ENCODE measurements around the gene DNAJC5. TPM values are rescaled to one million over a fixed set of nuclear protein-coding genes. Genes with fewer than 3 reads are reported as not detected.
"Not testable (repeated sequence)": the region's sequence is repeated elsewhere in the genome, so short reads cannot be mapped to it uniquely, and the experiment has no call there.

Gene DNAJC5
- total and polyA plus RNA-seq, 2 experiments from 2014 or later, result 22.4 to 68.0 TPM

DNA sequence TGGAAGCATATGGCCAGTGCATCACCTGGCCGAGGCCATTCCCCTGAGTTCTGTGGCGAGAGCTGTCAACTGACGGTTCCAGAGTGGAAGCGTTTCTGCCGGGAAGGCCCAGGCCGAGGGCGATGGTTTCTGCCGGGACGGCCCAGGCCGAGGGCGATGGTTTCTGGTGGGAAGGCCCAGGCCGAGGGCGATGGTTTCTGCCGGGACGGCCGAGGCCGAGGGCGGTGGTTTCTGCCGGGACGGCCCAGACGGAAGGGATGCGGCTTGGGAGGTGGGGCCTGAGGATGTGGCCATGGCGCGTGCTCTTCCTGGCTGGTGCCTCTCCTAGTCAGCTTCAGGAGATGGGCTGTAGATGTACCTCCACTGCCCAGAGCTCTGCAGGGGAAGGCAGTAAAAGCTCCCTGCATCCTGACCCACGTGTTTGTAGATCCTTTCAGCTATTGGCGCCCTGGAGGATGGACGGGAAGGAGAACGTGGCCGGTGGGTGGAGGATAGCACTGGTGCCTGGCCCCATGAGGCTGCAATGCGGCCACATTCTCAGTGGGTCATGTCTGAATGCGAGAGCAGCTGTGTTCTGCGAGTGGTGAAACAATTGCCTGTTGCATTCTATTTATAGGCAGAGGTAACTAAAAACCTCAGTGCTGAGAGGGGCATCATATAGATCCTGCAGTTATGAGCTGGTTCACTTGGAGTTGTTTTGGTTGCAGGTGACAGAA lies 17.0 kb upstream of the DNAJC5 start:
- Histone ChIP-seq H3K4me1 (ENCODE audit: insufficient read depth) (peaks cover 9% of the 10 kb centered on the region), H3K27me3 (replicated peaks; ENCODE audit: insufficient read depth) (no peaks in the 10 kb centered on the region), H3K79me2 (ENCODE audit: insufficient read depth) (peaks cover 89% of the 10 kb centered on the region), H4K20me1 (ENCODE audit: insufficient read depth) (peaks cover 2% of the 10 kb centered on the region; the same call in 1 of the 2 replicates), H3K36me3 (ENCODE audit: low read depth) (peaks cover 29% of the 10 kb centered on the region), H3K4me2 (ENCODE audit: unreplicated experiment) (no peak overlapping the region), H3K27ac (no peak overlapping the region), H3K9ac (no peak overlapping the region), H3K9me2 (ENCODE audit: insufficient read depth) (no peaks in the 10 kb centered on the region), H3K9me3 (ENCODE audit: low read depth) (no peaks in the 10 kb centered on the region), H3F3A (ENCODE audit: insufficient read depth) (peaks cover 3% of the 10 kb centered on the region), H3K4me3 (no peak overlapping the region), H2AFZ (no peak overlapping the region)
- 89 to 96% methylated on average over 24 to 32 of the region's 32 CpGs for WGBS, 2 experiments (ENCODE audit: low coverage in 1 of 2, low lambda C conversion rate in 2 of 2, missing lambda C conversion rate in 2 of 2)
- TF ChIP-seq EZH2phosphoT487 (IDR thresholded peaks at IDR 0.05; ENCODE audit: insufficient read depth, low read depth) (no peak), EZH2 (IDR thresholded peaks at IDR 0.05; ENCODE audit: insufficient read depth, poor library complexity, severe bottlenecking) (no peak)
- in situ Hi-C loops (cut with MboI), result no loop called here
- no peak for DNase-seq

DNA sequence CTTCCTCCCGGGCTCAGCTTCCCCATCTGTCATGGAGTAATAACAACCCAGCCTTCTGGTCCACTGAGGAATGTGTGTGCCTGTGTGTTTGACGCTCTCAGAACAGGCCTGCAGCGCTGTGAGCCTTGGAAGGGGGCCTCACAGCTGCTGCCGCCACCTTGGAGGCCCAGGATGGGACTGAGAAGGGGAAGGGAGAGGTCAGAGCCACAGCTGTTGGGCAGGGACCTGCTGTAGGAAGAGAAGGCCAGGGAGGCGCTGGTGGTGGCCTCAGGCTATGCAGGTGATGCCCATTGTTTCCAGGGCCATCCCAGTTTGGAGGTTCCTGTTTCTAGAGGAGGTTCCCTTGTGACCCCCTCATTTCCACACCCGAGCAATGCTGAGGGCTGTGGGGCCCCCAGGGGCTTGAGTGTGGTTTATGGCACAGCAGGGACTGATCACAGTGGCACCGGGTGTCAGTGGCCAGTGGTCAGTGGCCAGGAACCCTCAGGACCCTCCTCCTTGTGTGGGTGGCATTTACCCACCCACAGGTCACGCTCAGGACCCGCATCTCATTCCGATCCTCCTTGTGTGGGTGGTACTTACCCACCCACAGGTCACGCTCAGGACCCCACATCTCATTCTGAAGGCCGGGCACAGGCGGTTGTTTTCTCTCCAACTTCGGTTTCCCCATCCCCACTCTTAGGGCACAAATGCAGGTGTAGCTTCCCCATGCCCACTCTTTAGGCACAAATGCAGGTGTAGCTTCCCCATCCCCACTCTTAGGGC lies 15.8 kb upstream of the DNAJC5 start:
- peaks cover 2% of the 10 kb centered on the region; the same call in 1 of the 2 replicates for H4K20me1 ChIP-seq (ENCODE audit: insufficient read depth)
- H3K79me2 ChIP-seq (ENCODE audit: insufficient read depth), result peaks cover 91% of the 10 kb centered on the region
- no peaks in the 10 kb centered on the region for H3K27me3 ChIP-seq (replicated peaks; ENCODE audit: insufficient read depth)
- no peaks in the 10 kb centered on the region for H3K4me1 ChIP-seq (ENCODE audit: insufficient read depth)
- peaks cover 21% of the 10 kb centered on the region for H3K36me3 ChIP-seq (ENCODE audit: low read depth)
- TF ChIP-seq EZH2 (IDR thresholded peaks at IDR 0.05; ENCODE audit: insufficient read depth, poor library complexity, severe bottlenecking), result no peak
- TF ChIP-seq EZH2phosphoT487 (IDR thresholded peaks at IDR 0.05; ENCODE audit: insufficient read depth, low read depth), result no peak
- in situ Hi-C loops (cut with MboI), result no loop called here
- H3K4me3 ChIP-seq, result no peak overlapping the region
- H3K9me2 ChIP-seq (ENCODE audit: insufficient read depth), result no peaks in the 10 kb centered on the region
- no peak for DNase-seq
- 86 to 87% methylated on average over 14 of the region's 14 CpGs for WGBS, 2 experiments (ENCODE audit: low coverage in 1 of 2, low lambda C conversion rate in 2 of 2, missing lambda C conversion rate in 2 of 2)
- no peaks in the 10 kb centered on the region; the same call in 1 of the 2 replicates for H3F3A ChIP-seq (ENCODE audit: insufficient read depth)
- H2AFZ ChIP-seq, result no peak overlapping the region
- no peak overlapping the region for H3K9ac ChIP-seq
- H3K4me2 ChIP-seq (ENCODE audit: unreplicated experiment), result no peak overlapping the region
- H3K9me3 ChIP-seq (ENCODE audit: low read depth), result no peaks in the 10 kb centered on the region
- H3K27ac ChIP-seq, result no peak overlapping the region

DNA sequence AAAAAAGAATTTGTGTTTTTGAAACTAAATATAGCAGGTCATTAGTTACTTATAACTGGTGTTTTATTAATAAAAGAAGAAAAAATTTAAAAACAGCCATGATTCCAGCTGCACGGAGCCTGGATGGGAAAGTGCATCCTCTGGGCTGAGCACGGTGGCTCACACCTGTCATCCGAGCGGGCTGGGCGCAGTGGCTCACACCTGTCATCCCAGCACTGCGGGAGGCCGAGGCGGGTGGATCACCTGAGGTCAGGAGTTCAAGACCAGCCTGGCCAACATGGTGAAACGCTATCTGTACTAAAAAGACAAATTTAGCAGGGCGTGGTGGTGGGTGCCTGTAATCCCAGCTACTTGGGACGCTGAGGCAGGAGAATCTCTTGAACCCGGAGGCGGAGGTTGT lies 14.0 kb upstream of the DNAJC5 start:
- DNase-seq; H3K9me2 ChIP-seq (ENCODE audit: insufficient read depth); H3K27ac ChIP-seq; H3K4me2 ChIP-seq (ENCODE audit: unreplicated experiment); H3K4me3 ChIP-seq; in situ Hi-C loops (cut with MboI); H3K4me1 ChIP-seq (ENCODE audit: insufficient read depth); H3K36me3 ChIP-seq (ENCODE audit: low read depth); H3K9ac ChIP-seq; H4K20me1 ChIP-seq (ENCODE audit: insufficient read depth); H3K27me3 ChIP-seq (replicated peaks; ENCODE audit: insufficient read depth); H3F3A ChIP-seq (ENCODE audit: insufficient read depth); H2AFZ ChIP-seq; H3K9me3 ChIP-seq (ENCODE audit: low read depth): not testable (repeated sequence)
- WGBS, 2 experiments (ENCODE audit: low coverage in 1 of 2, low lambda C conversion rate in 2 of 2, missing lambda C conversion rate in 2 of 2), result 93 to 99% methylated on average over 13 of the region's 13 CpGs
- H3K79me2 ChIP-seq (ENCODE audit: insufficient read depth), result peaks cover 92% of the 10 kb centered on the region

DNA sequence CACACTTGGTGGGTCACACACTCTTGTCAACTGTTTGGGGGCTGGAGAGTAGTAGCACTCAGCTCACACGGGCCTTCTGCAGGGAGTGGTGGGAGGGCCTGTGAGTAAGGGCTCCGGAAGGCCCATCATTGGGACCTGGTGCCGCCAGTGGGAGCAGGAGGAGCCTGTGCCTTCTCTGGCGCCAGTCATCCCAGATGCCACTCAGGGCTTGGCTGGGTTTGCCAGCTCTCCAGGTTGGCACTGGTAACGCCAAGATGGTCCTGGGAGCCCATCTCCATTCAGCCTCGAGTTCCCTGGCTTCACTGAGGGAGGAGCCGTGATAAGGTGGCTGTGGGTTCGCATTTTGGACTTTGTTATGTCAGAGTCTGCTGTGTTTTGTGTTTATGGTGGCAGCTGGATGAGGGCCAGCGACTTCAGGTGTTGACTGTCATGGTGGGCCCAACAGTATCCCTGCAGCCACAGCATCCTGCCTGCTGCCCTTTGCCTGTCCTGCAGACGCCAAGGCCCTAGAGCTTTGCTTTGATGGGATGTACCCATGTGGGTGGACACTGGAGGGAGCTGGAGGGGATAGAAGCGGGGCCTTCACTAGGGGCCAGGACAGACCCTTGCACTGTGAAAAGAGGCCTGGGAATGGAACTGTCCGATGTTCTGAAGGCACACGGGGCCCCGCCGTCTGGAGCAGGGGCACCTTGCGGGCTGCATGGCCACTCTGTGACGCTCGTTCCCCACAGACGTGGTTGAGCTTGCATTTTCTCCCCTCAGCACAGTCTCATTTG lies 13.3 kb upstream of the DNAJC5 start:
- Histone ChIP-seq H3K27ac (no peak overlapping the region), H2AFZ (no peak overlapping the region), H3K9me3 (ENCODE audit: low read depth) (no peaks in the 10 kb centered on the region), H3F3A (ENCODE audit: insufficient read depth) (no peaks in the 10 kb centered on the region), H3K4me2 (ENCODE audit: unreplicated experiment) (no peak overlapping the region), H3K9ac (no peak overlapping the region), H3K4me3 (no peak overlapping the region), H3K36me3 (ENCODE audit: low read depth) (no peaks in the 10 kb centered on the region; the same call in 1 of the 2 replicates), H3K79me2 (ENCODE audit: insufficient read depth) (peaks cover 91% of the 10 kb centered on the region), H4K20me1 (ENCODE audit: insufficient read depth) (peaks cover 2% of the 10 kb centered on the region; the same call in 1 of the 2 replicates), H3K4me1 (ENCODE audit: insufficient read depth) (no peaks in the 10 kb centered on the region), H3K9me2 (ENCODE audit: insufficient read depth) (no peaks in the 10 kb centered on the region), H3K27me3 (replicated peaks; ENCODE audit: insufficient read depth) (no peaks in the 10 kb centered on the region)
- TF ChIP-seq EZH2phosphoT487 (IDR thresholded peaks at IDR 0.05; ENCODE audit: insufficient read depth, low read depth), result no peak
- TF ChIP-seq EZH2 (IDR thresholded peaks at IDR 0.05; ENCODE audit: insufficient read depth, poor library complexity, severe bottlenecking), result no peak
- DNase-seq, result no peak
- 87 to 94% methylated on average over 18 to 19 of the region's 19 CpGs for WGBS, 2 experiments (ENCODE audit: low coverage in 1 of 2, low lambda C conversion rate in 2 of 2, missing lambda C conversion rate in 2 of 2)
- in situ Hi-C loops (cut with MboI), result no loop called here

Data from GM23248 (cell line).